GM21515 (cell line): Measurements from ENCODE around the gene ODF2.
"Not testable (repeated sequence)": the region's sequence is repeated elsewhere in the genome, so short reads cannot be mapped to it uniquely, and the experiment has no call there.

Source experiments
- ATAC-seq: cut with Tn5 transposase; IDR thresholded peaks from one replicate; pipeline ENCODE4 v1.9.1; 2021; ENCODE audit not compliant: unreplicated experiment

ODF2 gene

DNA sequence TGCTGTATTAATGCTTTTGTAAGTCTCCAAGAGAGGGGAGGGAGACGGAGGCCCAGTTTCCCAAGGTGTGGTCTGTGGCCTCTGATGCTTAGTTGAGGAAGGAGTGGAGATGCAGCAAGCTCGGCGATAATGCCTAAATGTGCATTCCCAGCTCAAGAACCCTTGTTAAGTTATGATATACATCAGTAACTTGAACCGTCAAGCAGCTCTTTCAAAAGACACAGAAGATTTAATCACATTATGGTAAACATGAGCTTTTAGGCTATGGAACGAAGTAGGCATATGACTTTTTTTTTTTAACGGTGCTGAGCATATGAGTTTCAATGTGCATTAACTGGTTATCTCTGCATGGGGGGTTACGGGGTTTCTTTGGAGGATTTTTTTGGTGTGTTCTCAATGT is 26.4 kb downstream of the ODF2 start:
- ATAC-seq, result no peak

DNA sequence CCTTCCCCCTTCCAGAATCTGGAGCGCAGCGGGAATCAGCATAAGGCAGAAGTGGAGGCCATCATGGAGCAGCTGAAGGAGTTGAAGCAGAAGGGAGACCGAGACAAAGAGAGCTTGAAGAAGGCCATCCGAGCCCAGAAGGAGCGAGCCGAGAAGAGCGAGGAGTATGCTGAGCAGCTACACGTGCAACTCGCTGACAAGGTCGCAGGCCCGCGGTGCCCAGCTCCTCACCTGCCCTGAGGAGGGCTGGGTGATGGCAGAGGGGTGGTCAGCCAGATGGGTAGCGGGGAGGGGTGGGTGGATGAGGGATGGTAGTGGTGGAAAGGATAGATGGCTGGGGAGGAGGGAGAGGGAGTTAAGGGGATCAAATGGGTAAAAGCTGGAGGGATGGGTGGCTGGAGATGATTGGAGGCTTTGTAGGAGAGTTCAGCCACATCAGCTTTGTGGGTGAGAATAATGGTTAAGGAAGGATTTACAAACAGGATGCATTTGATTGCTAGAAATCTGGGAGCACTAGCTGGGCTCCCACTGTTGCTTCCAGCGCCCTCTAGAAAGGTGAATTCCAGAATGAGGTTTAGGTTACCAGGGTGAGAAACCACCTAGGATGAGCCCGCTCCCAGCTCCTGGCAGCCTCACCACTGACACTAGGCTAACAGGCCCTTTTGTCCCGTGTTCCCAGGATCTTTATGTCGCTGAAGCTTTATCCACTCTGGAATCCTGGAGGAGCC is 29.0 kb downstream of the ODF2 start:
- no peak for ATAC-seq

DNA sequence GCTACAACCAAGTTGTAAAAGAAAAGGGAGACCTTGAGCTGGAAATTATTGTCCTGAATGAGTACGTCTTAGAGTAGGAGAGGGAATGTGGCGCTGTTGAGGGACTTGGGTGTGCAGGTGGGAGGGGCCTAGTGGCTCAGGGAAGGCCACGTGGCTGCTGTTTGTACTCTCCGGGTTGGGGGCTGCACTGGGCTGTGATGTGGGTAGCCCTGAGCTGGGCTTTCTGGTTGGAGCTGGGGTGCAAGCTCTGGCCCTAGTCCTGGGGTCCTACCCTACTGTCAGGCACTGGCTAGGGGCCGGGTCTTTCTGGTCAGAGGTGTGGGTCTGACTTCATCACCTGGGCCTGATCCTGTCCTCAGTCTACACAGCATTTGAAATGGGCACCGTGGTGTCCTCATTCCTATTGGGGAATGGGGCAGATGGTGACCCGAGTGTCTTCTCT is 29.6 kb downstream of the ODF2 start:
- ATAC-seq, result no peak

DNA sequence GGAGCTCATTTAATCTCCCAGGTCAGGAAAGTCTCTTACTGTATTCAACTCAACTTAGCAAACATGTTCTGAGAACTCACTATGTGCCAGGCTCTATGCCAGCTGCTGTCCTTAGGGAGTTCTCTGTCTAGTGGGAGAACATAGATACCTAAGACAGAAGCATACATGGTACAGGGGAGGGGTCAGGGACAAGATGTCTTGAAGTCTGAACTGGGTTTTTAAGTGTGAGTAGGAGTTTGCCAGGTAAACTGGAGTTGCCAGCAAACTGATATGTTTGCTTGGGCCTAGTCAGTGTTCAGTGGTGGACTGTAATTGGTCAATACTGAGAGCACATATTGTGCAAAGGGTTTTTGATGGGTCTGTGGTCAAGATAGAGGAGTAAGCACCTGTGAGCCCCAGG is 30.4 kb downstream of the ODF2 start:
- ATAC-seq, result no peak

- no peak for ATAC-seq
Measured at GRCh38 chr9:128493424-128493823, 37.6 kb downstream of the ODF2 start.

DNA sequence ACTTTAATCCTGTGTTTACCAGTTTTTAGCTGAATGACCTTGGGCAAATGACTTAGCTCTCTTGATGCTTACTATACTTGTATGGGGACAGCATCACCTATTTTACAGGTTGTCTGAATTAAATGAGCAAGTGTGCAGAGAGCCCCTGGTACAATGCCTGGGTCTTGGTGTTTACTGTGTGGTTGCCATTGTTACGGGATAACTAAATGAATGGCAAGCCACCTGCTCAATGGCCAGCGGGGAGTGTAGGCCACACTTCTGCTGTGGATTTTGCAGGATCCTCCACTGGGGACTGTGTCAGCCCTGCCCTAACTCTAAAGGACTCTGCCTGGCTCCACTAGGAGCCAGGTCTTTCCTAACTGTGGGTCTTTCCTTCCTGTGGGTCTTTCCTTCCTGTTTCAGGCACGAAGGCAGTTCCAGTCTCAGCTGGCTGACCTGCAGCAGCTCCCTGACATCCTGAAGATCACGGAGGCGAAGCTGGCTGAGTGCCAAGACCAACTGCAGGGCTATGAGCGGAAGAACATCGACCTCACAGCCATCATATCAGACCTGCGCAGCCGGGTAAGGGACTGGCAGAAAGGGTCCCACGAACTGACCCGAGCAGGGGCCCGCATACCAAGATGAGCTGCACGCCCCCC is 38.4 kb downstream of the ODF2 start:
- no peak for ATAC-seq

- ATAC-seq, result no peak
Measured at GRCh38 chr9:128494746-128495129, 38.9 kb downstream of the ODF2 start.

- no peak for ATAC-seq
Measured at GRCh38 chr9:128495296-128495695, 39.5 kb downstream of the ODF2 start.

- no peak for ATAC-seq
Measured at GRCh38 chr9:128495804-128496417, 40.1 kb downstream of the ODF2 start.

GRCh38 chr9:128497824-128498610 is 42.2 kb downstream of the ODF2 start:
- no peak for ATAC-seq

- no peak for ATAC-seq
Measured at GRCh38 chr9:128498911-128499310, 43.1 kb downstream of the ODF2 start.

GRCh38 chr9:128499920-128500319 is 44.1 kb downstream of the ODF2 start:
- no peak for ATAC-seq

GRCh38 chr9:128503415-128503825 is 47.6 kb downstream of the ODF2 start:
- ATAC-seq, result not testable (repeated sequence)

- ATAC-seq, result no peak
Measured at GRCh38 chr9:128503870-128504269, 48.1 kb downstream of the ODF2 start.

GRCh38 chr9:128504485-128505413 is 48.9 kb downstream of the ODF2 start, which contains the start of gene GLE1:
GLE1 (plus strand) TSS chr9:128504719; CDS start chr9:128504806, 87 bp downstream.
- ATAC-seq, result peak; percentile 79

DNA sequence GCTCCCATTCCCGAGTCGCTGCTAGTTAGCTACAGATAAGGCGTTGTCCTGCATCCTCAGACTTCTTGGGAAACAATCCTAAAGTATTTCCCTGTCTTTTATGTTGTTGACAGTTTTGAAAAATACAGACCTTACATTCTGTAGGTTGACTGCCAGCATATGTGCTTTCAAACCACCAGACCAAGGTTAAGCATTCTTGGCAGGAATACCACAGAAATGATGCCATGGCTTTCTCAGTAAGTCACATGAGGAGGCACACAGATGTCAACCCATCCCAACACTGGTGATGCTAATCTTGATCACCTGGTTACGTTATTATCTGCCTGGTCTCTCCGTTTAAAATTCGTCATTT is 49.6 kb downstream of the ODF2 start:
- ATAC-seq, result no peak

DNA sequence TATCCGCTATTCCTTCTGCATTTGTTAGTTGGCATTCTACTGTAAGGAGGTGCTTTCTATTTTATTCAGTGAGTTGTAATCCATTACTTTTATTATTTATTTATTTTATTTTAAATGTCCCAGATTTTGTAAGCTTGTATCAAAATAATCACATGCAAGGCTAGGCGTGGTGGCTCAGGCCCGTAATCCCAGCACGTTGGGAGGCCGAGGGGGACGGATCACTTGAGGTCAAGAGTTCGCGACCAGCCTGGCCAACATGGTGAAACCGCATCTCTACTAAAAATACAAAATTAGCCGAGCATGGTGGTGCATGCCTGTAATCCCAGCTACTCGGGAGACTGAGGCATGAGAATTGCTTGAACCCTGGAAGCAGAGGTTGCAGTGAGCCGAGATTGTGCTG is 50.1 kb downstream of the ODF2 start:
- ATAC-seq, result not testable (repeated sequence)

DNA sequence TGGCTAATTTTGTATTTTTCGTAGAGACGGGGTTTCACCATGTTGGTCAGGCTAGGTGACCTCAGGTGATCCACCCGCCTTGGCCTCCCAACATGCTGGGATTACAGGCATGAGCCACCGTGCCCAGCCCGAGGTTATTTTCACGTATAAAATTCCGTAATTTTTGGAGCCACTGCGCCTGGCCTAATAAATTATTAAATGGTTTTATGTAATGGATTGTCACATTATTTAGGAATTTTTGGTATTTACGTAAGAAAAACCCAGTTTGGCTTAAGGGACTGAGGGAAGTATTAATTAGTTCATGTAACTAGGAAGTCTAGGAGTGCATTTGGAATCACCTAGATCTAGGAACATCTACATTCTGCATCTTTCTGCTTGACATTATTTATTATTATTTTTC is 57.0 kb downstream of the ODF2 start:
- no peak for ATAC-seq

GRCh38 chr9:128521956-128522355 is 66.2 kb downstream of the ODF2 start:
- ATAC-seq, result no peak

GRCh38 chr9:128523199-128523925 is 67.6 kb downstream of the ODF2 start:
- no peak for ATAC-seq
